ENCODE data around the gene RYR3. TPM values are rescaled to one million over a fixed set of nuclear protein-coding genes. Genes with fewer than 3 reads are reported as not detected.
A peak's percentile ranks its signal among the peaks of the same experiment; 100 is the strongest.

RYR3 gene
- total RNA-seq, 2 experiments from 2014 or later = not detected

DNA sequence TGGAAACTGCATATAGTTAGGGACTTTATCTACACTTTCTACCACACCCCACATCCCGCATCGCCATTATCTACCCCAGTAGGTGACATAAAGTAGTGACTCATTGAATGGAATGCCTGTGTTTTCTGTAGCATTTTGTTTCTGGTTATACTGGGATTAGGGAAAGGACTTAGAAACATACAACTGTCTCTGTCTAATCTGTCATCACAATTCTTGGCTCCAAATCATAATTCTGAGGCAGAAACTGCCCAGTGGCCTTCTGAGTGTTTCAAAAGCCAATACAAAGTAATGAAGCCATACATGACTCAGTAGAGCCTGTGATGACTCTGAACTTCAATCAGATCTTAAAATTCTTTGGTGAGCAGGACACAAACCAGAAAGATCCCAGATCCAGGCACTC, 541.8 kb downstream of the RYR3 start:
- POLR2A ChIA-PET = no interaction called here
- CTCF ChIA-PET = no interaction called here
- no peaks in the 10 kb centered on the region for H3K4me1 Mint-ChIP-seq
- DNase-seq (no peak), ATAC-seq (no peak)
- H3K36me3 Mint-ChIP-seq (ENCODE audit: low read depth) = no peaks in the 10 kb centered on the region
- intact Hi-C loops (cut with DNase I, micrococcal nuclease) = no loop called here
- H3K9me3 Mint-ChIP-seq (ENCODE audit: low read depth) = no peaks in the 10 kb centered on the region
- no peak overlapping the region for H3K4me3 Mint-ChIP-seq
- H3K27me3 Mint-ChIP-seq = no peaks in the 10 kb centered on the region
- H3K27ac Mint-ChIP-seq = no peak overlapping the region

DNA sequence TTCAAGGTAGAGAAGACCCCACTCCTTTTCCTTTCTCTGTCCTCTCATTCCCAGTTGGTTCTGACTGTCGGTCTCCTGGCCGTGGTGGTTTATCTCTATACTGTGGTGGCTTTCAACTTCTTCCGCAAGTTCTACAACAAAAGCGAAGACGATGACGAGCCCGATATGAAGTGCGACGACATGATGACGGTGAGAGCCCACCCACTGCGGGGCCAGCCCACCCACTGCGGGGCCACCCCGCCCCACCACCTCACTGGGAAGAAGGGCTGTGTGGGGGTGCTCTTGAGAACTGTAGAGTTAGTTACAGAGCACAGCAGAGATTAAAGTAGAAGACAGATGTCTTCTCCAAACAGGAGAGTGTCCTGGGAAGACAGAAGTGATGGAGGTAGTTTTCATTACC, 547.0 kb downstream of the RYR3 start:
- intact Hi-C loops (cut with DNase I, micrococcal nuclease) = no loop called here
- POLR2A ChIA-PET = no interaction called here
- Mint-ChIP-seq H3K36me3 (ENCODE audit: low read depth) (no peaks in the 10 kb centered on the region), H3K4me3 (no peak overlapping the region), H3K4me1 (no peaks in the 10 kb centered on the region), H3K9me3 (ENCODE audit: low read depth) (no peaks in the 10 kb centered on the region), H3K27ac (no peak overlapping the region), H3K27me3 (no peaks in the 10 kb centered on the region)
- no peak for DNase-seq
- no peak for ATAC-seq
- CTCF ChIA-PET = no interaction called here

DNA sequence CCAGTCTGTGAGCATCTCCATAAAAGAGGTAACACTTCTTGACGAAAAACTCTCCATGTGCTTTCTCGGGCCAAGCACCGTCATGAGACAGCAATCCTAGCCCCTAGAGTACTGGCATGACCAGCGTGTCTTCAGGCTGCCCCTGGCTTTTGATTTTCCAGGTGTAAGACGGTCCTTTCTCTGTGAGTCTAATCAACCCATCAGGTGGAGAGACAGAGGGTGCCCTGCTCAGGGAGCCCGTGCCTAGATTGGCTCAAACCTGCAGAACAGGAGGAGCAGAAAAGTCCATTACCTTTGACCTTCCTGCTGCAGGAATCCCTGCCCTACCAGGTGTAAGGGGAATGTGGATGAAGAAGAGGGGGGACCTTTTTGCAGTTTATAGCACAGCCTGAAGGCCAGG, 548.1 kb downstream of the RYR3 start:
- Mint-ChIP-seq H3K27ac (no peak overlapping the region), H3K36me3 (ENCODE audit: low read depth) (peaks cover 4% of the 10 kb centered on the region)
- no peak for ATAC-seq

DNA sequence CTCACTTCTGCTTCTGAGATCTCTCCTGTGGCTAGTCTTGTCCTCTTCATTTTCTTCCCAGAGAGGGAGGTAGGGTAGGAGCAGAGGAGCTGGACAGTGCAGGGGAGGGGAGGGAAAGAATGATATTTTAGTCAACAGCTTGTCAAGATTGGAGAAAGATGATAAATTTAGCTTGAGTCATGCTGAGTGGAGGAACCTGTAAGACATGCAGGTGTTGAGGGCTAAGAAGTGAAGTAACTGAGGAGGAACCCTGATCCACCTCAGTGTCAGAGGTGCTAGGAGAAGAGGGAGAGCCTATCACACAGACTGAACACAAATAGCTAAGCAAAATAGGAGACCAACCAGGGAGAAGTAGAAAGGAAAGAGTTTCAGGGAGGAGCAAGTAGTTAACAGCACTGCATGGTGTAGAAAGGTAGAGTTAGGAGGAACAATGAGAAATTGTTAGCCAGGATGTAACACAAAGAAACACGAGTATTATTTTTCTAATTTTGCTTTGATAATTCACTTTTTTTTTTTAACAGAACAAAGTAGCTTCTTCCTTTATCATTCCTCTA, 549.3 kb downstream of the RYR3 start:
- CTCF ChIA-PET = no interaction called here
- POLR2A ChIA-PET = interaction anchor here (0.6 kb wide), 2 partner anchors 71 to 175 kb away, joined by 3 to 10 read pairs; no protein-coding TSS in a partner anchor
- no peak overlapping the region for H3K4me3 Mint-ChIP-seq
- peaks cover 9% of the 10 kb centered on the region for H3K4me1 Mint-ChIP-seq
- H3K27me3 Mint-ChIP-seq = no peaks in the 10 kb centered on the region
- intact Hi-C loops (cut with DNase I, micrococcal nuclease) = no loop called here
- peaks cover 12% of the 10 kb centered on the region for H3K36me3 Mint-ChIP-seq (ENCODE audit: low read depth)
- ATAC-seq = no peak
- DNase-seq = no peak
- no peak overlapping the region for H3K27ac Mint-ChIP-seq
- H3K9me3 Mint-ChIP-seq (ENCODE audit: low read depth) = no peaks in the 10 kb centered on the region

More for the DNA sequence above, 548.1 kb downstream of the RYR3 start:
- intact Hi-C loops (cut with DNase I, micrococcal nuclease) = no loop called here
- ChIA-PET POLR2A (no interaction called here), CTCF (no interaction called here)
- no peak for DNase-seq
- no peak overlapping the region for H3K4me3 Mint-ChIP-seq
- H3K27me3 Mint-ChIP-seq = no peaks in the 10 kb centered on the region
- H3K4me1 Mint-ChIP-seq = no peaks in the 10 kb centered on the region
- no peaks in the 10 kb centered on the region for H3K9me3 Mint-ChIP-seq (ENCODE audit: low read depth)

DNA sequence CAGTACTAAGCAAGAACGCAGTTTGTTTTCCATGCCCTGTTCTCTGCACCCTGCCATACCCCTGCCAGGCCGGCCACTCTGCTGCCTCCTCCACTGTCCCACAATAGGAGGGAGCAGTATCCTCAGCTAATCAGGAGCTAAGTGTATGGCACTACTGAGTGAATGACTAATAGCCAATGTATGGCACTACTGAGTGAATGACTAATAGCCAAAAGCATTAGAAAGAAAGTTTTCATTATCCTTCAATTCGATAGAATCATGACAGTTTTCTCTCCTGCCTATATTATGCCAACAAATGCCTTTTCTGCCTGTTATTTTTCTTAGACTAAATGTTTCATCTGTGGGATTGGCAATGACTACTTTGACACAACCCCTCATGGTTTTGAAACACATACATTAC, 550.0 kb downstream of the RYR3 start:
- Mint-ChIP-seq H3K4me3 (no peak overlapping the region), H3K36me3 (ENCODE audit: low read depth) (peaks cover 16% of the 10 kb centered on the region), H3K4me1 (peaks cover 9% of the 10 kb centered on the region), H3K27ac (no peak overlapping the region), H3K27me3 (no peaks in the 10 kb centered on the region), H3K9me3 (ENCODE audit: low read depth) (no peaks in the 10 kb centered on the region)
- ATAC-seq (no peak), DNase-seq (no peak)
- CTCF ChIA-PET = no interaction called here
- POLR2A ChIA-PET = interaction anchor here (0.6 kb wide), 2 partner anchors 72 to 175 kb away, joined by 3 to 10 read pairs; no protein-coding TSS in a partner anchor
- intact Hi-C loops (cut with DNase I, micrococcal nuclease) = no loop called here

DNA sequence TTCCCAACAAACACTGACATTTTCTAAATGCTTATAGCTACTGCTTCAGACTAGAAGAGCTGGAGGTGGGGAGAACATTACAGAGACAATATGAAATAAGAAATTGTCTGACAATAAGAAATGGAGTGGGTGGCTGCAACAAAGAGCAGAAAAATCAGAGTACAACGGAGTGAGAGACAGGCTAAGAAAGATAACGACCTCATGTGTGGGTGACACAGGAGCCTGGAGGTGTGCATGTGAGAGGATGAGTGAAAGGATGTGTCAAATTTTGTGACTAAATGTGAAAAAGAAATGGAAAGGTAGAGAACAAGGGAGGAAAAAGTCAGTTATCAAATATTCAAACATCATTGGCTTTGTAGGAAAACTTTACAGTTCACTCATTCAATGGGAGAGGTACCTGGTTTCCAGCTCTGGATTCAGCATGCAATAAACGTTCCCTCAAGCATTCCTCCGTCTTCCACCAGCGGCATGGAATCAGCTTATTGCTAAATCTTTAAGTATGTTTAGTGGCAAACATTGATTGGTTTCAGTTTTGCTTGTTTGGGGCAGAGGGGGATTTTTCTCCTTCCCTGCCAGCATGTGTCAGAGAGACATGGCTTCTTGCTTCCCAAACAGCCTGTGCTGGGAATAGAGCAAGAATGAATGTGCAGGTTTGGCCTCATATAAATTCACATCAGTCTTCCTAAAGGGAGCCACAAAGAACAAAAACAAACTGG, 553.8 kb downstream of the RYR3 start:
- DNase-seq = peak; percentile 7
- POLR2A ChIA-PET = interaction anchor here (0.5 kb wide), 1 partner anchor 102 kb away, joined by 3 read pairs; no protein-coding TSS in a partner anchor
- peaks cover 29% of the 10 kb centered on the region for H3K36me3 Mint-ChIP-seq (ENCODE audit: low read depth)
- H3K27me3 Mint-ChIP-seq = no peaks in the 10 kb centered on the region
- no peaks in the 10 kb centered on the region for H3K9me3 Mint-ChIP-seq (ENCODE audit: low read depth)
- ATAC-seq = peak; percentile 42
- H3K4me1 Mint-ChIP-seq = peaks cover 9% of the 10 kb centered on the region
- H3K27ac Mint-ChIP-seq = no peak overlapping the region
- intact Hi-C loops (cut with DNase I, micrococcal nuclease) = no loop called here
- H3K4me3 Mint-ChIP-seq = no peak overlapping the region
- CTCF ChIA-PET = no interaction called here

DNA sequence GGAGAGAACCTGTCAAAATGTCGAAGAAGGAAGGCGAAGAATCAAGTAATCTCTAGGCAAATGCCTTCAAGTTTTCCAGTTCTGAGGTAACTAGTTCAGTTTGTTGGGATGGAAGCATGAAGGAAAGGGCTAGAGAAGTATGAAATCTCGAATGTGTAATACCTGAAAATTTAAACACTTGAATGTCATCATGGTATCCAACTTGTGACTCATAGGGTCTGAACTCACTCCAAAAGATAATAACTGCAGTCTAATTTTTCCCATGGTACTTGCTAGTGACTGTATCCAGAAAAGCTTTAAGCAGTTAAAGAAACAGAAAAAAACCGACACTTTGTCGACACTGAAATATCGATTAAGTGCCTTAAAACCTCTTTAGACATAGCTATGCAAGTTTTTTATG, 554.6 kb downstream of the RYR3 start:
- POLR2A ChIA-PET = no interaction called here
- H3K36me3 Mint-ChIP-seq (ENCODE audit: low read depth) = peaks cover 29% of the 10 kb centered on the region
- no peak overlapping the region for H3K27ac Mint-ChIP-seq
- intact Hi-C loops (cut with DNase I, micrococcal nuclease) = no loop called here
- ATAC-seq = no peak
- no peaks in the 10 kb centered on the region for H3K27me3 Mint-ChIP-seq
- CTCF ChIA-PET = interaction anchor here (0.8 kb wide), 1 partner anchor 34 kb away, joined by 3 read pairs; no protein-coding TSS in a partner anchor
- no peaks in the 10 kb centered on the region for H3K9me3 Mint-ChIP-seq (ENCODE audit: low read depth)
- H3K4me3 Mint-ChIP-seq = no peak overlapping the region
- H3K4me1 Mint-ChIP-seq = peaks cover 9% of the 10 kb centered on the region
- DNase-seq = no peak

DNA sequence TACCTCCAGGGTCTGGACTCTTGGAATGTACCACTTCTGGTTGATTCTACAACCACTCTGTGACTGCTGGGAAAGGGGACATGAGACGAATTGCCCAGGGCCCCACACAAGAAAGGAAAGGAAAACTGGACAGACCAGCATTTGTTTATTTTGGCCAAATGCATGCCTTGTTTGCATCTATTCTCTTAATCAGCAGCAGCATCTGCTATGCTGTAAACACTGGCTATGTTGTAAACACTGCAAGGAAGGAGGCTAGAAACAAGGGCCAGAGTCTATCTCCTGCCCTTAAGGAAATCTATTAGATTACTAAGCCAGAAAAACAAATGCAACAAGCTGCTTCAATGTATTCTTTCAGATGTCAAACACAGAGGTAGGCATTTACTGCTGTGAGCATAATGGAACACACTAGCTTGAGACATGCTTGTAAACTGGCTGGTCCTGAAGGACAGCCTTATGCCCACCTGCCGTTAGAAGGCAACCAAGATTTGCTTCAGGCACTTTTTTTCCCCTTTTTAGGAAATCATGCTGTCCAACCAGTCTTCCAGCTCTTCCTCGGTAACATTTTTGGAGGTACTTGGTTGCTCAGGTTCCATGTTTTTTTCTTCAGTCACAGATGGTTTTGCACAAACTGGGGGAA, 555.5 kb downstream of the RYR3 start:
- H3K4me1 Mint-ChIP-seq = peaks cover 9% of the 10 kb centered on the region
- H3K4me3 Mint-ChIP-seq = no peak overlapping the region
- DNase-seq = no peak
- H3K27ac Mint-ChIP-seq = no peak overlapping the region
- ChIA-PET CTCF (interaction anchor here (0.8 kb wide), 2 partner anchors 33 to 44 kb away, joined by 3 read pairs; no protein-coding TSS in a partner anchor), POLR2A (no interaction called here)
- intact Hi-C loops (cut with DNase I, micrococcal nuclease) = no loop called here
- H3K27me3 Mint-ChIP-seq = no peaks in the 10 kb centered on the region
- no peak for ATAC-seq
- no peaks in the 10 kb centered on the region for H3K9me3 Mint-ChIP-seq (ENCODE audit: low read depth)
- H3K36me3 Mint-ChIP-seq (ENCODE audit: low read depth) = peaks cover 29% of the 10 kb centered on the region

DNA sequence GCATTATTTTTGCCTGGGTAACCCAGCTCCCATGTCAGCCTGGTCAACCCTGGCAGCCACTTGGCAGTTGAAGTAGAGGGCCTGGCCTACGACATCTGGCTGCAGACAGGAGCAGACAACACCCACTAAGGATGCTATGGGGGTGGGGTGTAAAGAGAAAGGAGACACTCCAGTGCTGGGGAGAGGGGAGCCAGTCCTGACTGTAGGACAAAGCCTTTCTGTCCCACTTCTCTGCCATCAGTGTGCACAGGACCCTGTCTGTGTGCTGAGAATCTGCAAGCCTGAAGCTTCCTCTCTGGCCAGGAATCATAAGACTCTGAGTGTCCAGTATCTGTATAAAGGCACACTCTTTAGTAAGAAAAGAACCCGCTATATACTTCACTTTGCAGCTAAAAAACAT, 561.2 kb downstream of the RYR3 start:
- Mint-ChIP-seq H3K27ac (no peak overlapping the region), H3K36me3 (ENCODE audit: low read depth) (peaks cover 10% of the 10 kb centered on the region), H3K27me3 (no peaks in the 10 kb centered on the region), H3K4me3 (no peak overlapping the region), H3K9me3 (ENCODE audit: low read depth) (no peaks in the 10 kb centered on the region), H3K4me1 (no peaks in the 10 kb centered on the region)
- DNase-seq = no peak
- intact Hi-C loops (cut with DNase I, micrococcal nuclease) = no loop called here
- ATAC-seq = no peak
- ChIA-PET POLR2A (no interaction called here), CTCF (interaction anchor here (0.5 to 0.6 kb wide), 2 partner anchors 13 to 18 kb away, joined by 3 read pairs; no protein-coding TSS in a partner anchor)

DNA sequence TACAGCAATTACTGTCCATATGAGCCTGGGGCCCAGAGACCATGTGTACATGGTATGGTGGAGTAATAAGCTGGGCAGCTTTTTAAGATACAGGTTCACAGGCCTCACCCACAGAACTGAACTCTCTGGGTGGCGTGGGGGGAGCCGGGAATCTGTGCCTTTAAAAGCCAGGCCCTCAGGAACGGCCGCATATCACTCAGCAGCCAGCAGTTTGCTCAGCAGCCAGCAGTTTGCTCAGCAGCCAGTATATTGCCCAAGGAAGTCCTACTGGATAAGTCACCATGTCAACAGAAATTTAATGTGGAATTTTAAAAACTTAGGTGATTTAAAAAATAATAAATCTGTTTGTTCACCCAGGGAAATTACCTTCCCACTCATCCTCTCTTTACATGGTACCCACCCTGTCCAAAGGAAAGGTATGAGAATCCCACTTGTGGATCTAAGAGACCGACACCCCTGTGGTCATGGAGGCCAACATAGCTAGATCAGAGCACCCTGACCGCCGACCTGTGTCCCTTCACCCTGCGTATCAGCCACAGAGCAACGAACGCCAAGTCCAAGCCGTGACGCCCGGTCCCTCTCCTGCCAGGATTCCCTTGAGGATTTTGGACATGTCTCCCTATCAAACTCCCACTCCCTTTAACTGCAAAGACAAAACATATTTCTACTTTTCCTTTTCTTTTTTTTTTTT, 561.8 kb downstream of the RYR3 start:
- ChIA-PET POLR2A (no interaction called here), CTCF (interaction anchor here (0.5 to 2.1 kb wide), 2 partner anchors 13 kb away, joined by 3 to 6 read pairs; no protein-coding TSS in a partner anchor)
- H3K4me3 Mint-ChIP-seq = no peak overlapping the region
- intact Hi-C loops (cut with DNase I, micrococcal nuclease) = no loop called here
- no peak for ATAC-seq
- no peaks in the 10 kb centered on the region for H3K9me3 Mint-ChIP-seq (ENCODE audit: low read depth)
- DNase-seq = no peak
- H3K36me3 Mint-ChIP-seq (ENCODE audit: low read depth) = peaks cover 4% of the 10 kb centered on the region
- H3K27me3 Mint-ChIP-seq = no peaks in the 10 kb centered on the region
- no peak overlapping the region for H3K27ac Mint-ChIP-seq
- no peaks in the 10 kb centered on the region for H3K4me1 Mint-ChIP-seq

DNA sequence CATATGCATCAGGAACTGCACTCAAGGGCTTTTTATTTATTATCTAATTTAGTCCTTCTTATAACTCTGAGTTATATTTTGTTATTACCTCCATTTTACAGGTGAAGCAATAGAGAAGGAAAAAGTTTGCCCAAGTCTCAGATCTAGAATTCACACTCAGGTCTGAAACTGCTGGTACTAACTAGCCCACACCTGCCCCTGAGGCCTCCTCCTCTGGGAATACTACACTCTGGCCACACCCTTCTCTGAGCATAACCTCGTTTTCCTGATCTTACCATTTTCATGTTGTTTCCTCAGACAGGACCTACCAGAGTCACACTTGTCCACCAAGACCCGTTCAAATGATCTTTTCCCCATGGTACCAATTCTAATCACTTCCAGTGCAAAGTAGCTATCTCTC, 563.4 kb downstream of the RYR3 start:
- peaks cover 4% of the 10 kb centered on the region for H3K36me3 Mint-ChIP-seq (ENCODE audit: low read depth)
- ChIA-PET CTCF (interaction anchor here (2.1 kb wide), 1 partner anchor 11 kb away, joined by 6 read pairs; no protein-coding TSS in a partner anchor), POLR2A (no interaction called here)
- intact Hi-C loops (cut with DNase I, micrococcal nuclease) = no loop called here
- H3K4me1 Mint-ChIP-seq = no peaks in the 10 kb centered on the region
- ATAC-seq (no peak), DNase-seq (no peak)
- H3K9me3 Mint-ChIP-seq (ENCODE audit: low read depth) = no peaks in the 10 kb centered on the region
- H3K27ac Mint-ChIP-seq = no peak overlapping the region
- H3K4me3 Mint-ChIP-seq = no peak overlapping the region
- no peaks in the 10 kb centered on the region for H3K27me3 Mint-ChIP-seq

All from activated CD4-positive, alpha-beta T cell treated with anti-CD3 and anti-CD28 coated beads for 36 hours (primary cell).